22Rv1 (cell line): ENCODE measurements around the gene SLC6A6.

Source experiments
- H3K27ac ChIP-seq: fragments of 450-650 bp; 2 replicates; pipeline ENCODE4 v1.5.1; 2017
- CTCF ChIP-seq: fragments of 450-650 bp; IDR thresholded peaks from 2 replicates; pipeline ENCODE4 v1.5.1; 2017; ENCODE audit warnings: mild to moderate bottlenecking
- ZFX ChIP-seq: fragments of 450-650 bp; IDR thresholded peaks from 2 replicates; pipeline ENCODE4 v1.6.1; 2017; ENCODE audit warnings: antibody characterized with exemption, borderline replicate concordance

Gene SLC6A6

GRCh38 chr3:14413381-14414071 is 11.1 kb downstream of the SLC6A6 start:
- TF ChIP-seq ZFX (no peak), CTCF (no peak)
- no peak overlapping the region for H3K27ac ChIP-seq

GRCh38 chr3:14414846-14415464 is 12.5 kb downstream of the SLC6A6 start:
- H3K27ac ChIP-seq, result no peak overlapping the region

GRCh38 chr3:14415501-14415900 is 13.1 kb downstream of the SLC6A6 start:
- H3K27ac ChIP-seq, result no peak overlapping the region
- TF ChIP-seq CTCF (no peak), ZFX (no peak)

More at GRCh38 chr3:14414846-14415464, 12.5 kb downstream of the SLC6A6 start:
- TF ChIP-seq ZFX (no peak), CTCF (no peak)

GRCh38 chr3:14416453-14416852 is 14.0 kb downstream of the SLC6A6 start:
- H3K27ac ChIP-seq, result no peak overlapping the region
- TF ChIP-seq CTCF (no peak), ZFX (no peak)

- no peak overlapping the region for H3K27ac ChIP-seq
- TF ChIP-seq ZFX (no peak), CTCF (no peak)
Observed at GRCh38 chr3:14418296-14419250, 16.2 kb downstream of the SLC6A6 start.

GRCh38 chr3:14422016-14422963 is 19.9 kb downstream of the SLC6A6 start:
- H3K27ac ChIP-seq, result no peak overlapping the region
- TF ChIP-seq ZFX, result no peak
- no peak for TF ChIP-seq CTCF
